Superior temporal gyrus (tissue), 1 donor: Measurements from ENCODE around the gene TNIP1.

Experiments used
- DNase-seq: peaks from one replicate; pipeline ENCODE4 v3.0.0-alpha.2; 2016; ENCODE audit errors: extremely low spot score

Gene TNIP1

GRCh38 chr5:151002250-151002649 lies 78.6 kb downstream of the TNIP1 start:
- peak; percentile 39 for DNase-seq

GRCh38 chr5:151001436-151001835 lies 79.4 kb downstream of the TNIP1 start:
- no peak for DNase-seq

GRCh38 chr5:150999704-151000442 lies 81.0 kb downstream of the TNIP1 start:
- DNase-seq: no peak

- no peak for DNase-seq
These were observed 86.9 kb downstream of the TNIP1 start for GRCh38 chr5:150993826-150994412.

- DNase-seq: no peak
These were observed 87.4 kb downstream of the TNIP1 start for GRCh38 chr5:150993422-150993821.

- no peak for DNase-seq
These were observed 88.1 kb downstream of the TNIP1 start for GRCh38 chr5:150992705-150993104.

GRCh38 chr5:150989695-150990094 lies 91.1 kb downstream of the TNIP1 start:
- DNase-seq: no peak

- DNase-seq: no peak
These were observed 93.1 kb downstream of the TNIP1 start for GRCh38 chr5:150987746-150988145.
